ENCODE measurements around the gene PRIMA1.
A peak's percentile ranks its signal among the peaks of the same experiment; 100 is the strongest.

Gene PRIMA1

DNA sequence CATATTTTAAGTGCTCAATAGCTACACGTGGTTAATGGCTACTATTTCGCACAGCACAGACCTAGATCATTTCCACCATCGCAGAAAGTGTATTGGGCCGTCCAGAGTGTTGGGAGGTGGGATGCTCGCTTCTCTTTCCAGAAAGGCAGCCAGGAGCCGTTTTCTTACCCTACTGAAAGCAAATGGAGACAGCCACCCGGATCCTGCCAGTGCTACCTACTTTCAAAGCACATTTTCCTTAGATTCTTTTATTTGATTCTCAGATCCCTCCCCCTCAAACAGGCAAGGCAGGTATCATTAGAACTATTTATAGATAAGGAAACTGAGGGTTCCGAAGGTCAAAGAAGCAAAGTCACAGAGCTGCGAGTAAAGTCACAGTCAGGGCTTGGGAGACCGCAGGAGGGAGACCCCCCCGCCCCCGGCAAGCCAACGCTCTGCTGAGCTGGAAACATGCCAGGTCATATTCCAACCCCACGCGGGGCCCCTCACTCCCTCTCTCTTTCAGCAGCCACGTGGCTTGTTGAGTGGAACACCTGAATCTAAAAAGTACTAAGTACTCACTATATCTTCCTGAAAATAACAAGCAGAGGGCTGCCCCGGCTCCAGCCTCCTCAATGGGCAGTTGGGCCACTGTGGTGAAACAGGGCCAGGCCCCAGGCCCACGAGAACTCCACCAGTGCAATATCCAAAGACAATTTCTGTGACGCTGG lies 36.2 kb downstream of the PRIMA1 start:
- no peak for DNase-seq

DNA sequence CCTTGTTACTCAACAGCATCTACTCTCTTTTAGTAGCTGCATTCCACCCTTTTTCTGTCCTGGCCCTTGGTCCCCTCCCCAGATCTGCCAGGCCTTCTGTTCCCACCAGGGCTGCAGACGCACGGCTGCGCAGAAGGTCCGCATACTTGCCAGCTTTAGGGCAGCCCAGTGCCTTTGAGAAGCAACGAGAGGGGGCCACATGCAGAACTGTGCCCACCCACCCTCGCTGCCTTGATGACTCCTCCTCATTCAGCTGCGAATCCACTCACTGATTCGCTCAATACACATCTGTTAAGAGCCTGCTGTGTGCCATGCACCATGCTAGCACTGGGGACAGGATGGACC lies 39.2 kb downstream of the PRIMA1 start:
- DNase-seq, result no peak

DNA sequence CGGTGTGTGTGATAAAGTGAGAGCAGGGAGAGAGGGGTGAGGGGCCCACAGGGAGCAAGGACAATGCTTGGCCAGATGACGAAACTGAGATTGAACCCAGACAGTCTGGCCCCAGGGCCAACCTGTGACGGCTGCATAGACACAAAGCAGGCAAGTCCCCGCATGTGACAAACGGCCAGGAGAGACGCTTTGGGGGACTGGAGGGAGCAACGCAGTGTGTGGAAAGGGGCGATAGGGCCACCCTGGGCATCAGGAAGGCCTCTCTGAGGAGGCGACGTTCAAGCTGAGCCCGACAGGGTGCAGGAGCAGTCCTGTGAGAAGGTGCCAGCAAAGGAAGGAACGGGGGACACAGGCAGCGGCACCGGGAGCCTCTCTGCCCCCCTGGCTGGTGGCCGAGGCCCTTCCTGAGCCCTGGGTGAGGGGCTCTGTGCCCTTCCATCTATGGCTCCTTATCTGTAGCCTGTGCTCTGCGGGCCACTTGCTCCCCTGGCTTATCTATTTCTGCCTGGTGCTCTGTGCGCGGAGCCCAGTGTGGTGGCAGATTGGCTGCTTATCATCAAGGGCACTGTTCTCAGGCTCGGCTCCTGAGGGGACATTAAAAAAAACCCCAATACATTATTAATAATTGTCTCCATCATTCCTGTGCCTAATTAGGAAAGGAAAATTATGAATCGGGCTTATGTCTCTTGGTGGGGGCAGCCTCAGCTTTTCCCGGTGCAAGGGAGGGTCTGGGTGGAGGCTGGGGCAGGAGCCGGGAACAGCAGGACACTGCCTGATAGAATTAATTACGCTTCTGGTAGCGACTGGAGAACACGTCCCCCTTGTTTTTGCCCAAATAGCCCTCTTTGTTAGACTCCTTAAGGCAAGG lies 39.8 kb downstream of the PRIMA1 start:
- DNase-seq, result no peak

DNA sequence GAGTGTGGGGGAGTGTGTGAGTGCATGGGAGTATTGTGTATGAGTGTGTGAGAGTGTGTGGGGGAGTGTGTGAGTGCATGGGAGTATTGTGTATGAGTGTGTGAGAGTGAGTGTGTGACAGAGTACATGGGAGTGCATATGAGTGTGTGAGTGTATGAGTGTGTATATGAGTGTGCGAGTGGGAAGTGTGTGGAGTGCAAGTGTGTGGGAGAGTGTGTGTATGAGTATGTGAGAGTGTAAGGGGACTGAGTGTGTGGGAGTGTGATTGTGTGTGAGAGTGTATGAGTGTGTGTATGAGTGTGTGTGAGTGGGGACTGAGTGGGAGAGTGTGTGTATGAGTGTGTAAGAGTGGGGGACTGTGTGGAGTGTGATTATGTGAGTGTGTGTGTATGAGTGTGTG lies 40.7 kb downstream of the PRIMA1 start:
- DNase-seq, result no peak

DNA sequence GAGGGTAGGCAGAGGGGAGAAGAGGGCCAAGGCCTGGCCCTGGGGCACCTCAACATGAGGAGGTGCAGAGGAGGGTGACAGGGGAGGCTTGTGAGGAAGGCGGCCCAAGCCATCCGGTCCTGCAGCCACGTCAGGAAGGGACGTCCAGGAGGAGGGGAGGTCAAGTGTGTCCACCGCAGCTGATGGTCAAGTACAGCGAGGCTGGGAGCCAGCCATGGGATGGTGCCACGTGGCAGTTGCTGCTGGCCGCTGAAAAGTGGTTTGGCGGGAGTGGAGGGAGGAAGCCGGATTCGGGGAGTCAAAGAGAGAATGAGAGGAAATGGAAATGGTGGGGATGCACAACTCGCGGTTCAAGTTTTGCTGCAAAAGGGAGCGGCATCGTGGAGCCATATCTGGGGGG lies 41.2 kb downstream of the PRIMA1 start:
- no peak for DNase-seq

DNA sequence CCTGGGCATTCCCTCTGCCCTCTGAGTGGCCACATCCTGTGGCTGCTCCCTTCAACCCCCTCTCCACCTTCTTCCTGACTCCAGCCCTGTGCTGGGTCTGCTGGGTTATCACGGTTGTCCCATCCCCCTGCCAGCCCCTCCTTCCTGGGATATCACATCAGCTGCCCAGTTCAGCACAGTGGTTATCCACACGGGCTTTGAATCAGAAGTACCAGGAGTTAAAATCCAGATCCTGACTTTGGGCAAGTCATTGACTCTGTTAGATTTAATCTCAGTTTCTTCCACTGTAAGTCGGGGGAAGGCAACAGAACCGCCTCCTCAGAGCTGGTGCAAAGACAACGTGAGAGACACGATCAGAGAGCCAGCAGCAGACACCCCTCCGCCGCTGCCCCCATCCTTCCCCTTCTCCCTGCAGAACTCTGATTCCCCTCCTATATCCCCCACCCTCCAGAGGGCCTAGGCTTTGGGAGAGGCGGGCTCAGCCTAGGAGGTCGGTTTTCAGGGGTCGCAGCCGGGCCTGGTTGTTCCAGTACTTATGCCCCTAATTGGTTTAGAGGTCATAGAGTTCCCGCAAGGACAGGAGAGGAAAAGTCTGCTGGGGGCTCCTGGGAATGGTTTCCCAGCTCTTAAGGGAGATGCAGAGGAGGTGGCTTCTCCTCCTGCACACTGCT lies 42.5 kb downstream of the PRIMA1 start:
- DNase-seq, result no peak

DNA sequence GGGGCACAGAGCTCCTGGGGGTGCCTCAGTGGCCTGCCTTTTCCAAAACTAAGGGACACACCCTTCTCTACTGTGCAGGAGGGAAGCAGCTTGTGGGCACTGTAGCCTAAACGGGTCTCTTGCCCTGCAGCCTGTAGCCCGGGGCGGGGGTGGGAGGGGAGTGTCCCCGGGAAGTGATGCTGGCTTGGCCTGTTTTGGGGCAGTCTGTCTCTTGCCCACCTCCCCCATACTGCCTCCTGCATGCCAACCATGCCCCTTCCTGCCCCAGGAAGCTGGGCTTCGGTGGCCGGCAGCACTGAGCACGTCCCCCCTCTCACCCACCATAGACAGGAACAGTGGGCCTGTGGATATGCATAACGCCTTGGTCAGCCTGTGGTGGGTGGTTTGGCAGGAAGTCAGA lies 43.4 kb downstream of the PRIMA1 start:
- DNase-seq, result no peak

DNA sequence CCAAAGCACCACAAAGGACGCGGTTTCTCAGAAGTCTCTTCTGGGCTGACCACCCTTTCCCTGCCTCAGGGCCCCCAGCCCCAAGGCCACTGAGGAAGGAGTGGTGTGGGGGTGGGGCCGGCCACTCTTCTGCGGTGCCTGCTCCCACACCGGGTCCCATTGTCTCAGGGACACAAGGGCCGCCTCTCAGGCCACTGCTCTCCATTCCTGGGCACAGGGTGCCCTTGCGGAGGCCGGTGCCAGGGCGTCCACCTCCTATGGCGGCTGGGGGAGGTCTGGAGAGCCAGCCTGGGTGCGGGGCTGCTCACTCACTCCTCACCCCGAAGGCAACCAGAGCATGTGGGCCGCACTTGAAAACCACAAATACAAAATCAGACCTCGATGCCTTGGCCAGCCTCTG lies 44.1 kb downstream of the PRIMA1 start:
- no peak for DNase-seq

DNA sequence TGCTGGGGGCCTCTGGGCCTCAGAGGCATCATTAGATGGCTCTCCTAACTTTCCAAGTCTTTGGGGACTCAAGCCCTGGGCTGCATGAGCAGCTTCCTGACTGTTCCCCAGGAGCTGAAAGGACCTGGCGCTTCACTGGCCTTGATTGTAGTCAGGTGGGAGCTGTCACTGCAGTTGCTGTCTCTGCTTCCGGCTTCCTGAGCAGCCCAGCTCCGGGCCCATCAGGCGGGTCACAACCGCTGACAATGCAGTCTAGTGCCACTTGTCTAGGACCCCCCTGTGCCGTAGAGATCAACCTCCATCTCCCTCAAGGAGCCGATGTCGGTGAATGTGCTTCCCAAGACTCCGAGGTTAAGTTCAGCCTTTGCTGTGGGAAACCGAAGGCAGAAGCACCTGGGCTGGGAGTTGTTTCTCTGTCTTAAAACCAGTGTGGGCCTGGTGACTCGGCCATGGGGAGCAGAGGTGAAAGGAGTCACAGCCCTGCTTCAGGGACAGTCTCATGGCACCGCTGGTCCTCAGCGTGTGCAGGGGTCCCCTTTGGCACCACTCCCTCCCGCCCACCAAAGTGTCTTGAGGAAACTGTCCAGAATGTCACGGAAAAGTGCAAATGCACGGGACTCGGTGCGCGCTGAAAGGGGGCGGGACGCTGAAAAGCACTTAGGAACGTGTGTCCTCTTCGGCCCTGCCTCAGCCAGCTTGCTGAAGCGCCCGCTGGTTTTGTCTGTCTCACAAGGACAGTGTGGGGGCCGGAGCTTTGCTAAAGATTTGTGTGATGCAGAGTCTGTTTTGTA lies 44.8 kb downstream of the PRIMA1 start:
- DNase-seq, result no peak

DNA sequence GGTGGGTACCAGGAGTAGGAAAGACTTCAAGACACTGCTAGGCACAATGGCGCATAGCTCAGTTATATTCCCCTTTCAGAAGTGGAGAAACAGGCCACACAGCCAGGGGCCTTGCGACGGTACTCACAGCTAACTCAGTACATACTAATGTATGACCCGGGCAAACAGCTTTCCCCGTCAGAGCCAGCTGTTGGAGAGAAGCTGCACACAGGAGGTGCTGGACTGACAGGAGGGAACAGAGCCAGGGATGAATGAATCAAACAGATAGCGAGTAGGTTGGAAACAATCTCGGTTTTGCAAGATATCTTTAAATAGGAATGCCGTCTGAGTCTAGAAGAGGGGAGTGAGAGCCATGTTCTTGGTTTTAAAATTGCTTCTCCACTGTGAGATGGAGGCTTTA lies 45.5 kb downstream of the PRIMA1 start:
- DNase-seq, result no peak

DNA sequence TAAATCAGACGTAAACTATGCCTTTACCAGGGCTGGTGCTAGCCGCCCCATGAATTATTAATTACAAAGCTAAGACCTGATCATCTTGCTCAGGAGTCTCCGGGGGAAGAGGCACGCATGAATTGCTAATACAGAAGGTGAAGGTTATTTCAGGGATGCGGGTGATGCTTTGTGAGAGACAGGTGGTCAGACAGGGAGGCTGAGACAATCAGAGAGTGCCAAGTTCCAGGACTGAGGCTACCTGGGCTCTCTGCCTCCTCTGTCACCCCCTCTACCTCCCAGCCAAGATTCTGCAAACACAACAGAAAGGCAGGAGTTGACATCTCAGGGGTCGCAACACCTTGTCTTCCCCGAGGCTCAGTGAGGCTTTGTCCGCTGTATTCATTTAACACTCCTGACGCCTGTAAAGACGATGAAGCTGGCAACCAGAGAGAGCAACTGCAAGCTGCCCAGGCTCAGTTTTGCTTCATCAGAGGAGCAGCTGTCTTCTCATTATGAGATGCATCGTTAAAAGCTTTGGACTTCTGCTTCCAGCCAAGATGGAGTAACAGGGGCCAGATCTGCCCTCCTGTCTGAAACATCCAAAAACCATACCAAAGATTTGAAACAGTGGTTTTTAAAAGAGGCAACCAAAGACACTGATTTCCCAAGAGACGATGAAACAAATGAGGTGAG lies 46.6 kb downstream of the PRIMA1 start:
- DNase-seq, result no peak

DNA sequence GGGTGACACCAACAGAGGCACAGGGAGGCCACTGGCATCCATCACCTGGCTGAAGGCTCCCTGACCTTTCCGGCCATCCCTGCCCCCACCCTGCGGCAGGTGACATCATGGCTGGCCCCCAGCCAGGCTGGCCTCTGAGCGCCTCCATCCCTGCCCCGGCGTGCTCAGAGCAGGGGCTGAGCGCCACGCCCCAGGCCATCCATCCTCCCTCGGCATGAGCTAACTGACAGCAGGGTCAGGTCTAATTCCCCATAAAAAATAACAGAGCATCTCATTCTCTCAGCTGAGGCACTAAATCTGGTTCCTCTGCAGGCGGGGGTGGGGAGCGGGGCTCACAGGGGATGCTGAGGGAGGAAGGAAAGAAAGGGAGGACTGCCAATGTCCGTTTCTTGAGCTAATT lies 50.7 kb downstream of the PRIMA1 start:
- no peak for DNase-seq

DNA sequence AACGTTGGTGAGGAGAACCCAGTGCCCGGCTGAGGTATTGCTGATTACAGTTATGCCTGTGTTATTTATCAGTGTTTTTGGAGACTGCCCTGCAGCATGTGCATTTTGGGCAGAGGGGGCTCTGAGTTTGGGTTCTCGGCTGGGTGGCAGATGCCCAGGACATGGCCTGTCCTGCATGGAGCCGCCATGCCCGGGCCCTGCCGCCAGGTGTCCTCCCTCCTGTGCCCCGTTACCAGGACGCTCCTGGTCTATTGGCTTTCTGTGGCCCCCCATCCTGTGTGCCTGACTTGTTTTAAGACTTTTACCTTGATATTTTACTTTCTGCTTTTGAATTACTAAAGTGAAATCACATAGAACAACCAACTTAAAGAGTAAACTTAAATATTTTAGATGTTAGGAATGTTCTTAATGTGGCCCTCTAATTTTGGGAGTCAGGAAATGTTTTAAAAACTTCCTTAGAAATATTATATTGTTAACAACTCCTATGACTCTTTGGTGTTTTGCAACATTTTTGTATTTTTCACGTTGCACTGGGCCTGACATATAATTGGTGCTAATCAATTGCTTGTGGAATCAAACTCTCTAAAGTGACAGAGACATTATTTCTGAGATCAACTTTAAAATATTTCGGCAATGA lies 51.8 kb downstream of the PRIMA1 start:
- DNase-seq, result no peak

DNA sequence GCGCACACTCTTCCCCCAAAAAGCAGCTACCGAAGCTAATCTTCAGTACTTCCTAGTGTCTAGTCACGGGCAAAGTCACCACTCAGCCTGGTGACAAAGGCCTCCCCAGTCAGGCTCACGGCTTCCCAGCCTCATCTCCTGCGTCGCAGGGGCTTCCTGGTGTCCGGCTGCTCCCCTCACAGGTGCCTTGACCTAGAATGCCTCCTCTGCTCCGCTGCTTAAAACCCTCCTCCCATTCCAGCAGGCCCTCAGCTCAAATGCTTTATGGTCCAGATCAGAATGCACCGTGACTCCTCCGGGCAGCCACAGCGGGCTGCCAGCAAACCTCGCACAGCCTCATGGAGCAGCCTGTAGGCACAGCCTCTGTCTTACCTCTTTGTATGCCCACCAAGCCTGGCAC lies 53.1 kb downstream of the PRIMA1 start:
- DNase-seq, result no peak

DNA sequence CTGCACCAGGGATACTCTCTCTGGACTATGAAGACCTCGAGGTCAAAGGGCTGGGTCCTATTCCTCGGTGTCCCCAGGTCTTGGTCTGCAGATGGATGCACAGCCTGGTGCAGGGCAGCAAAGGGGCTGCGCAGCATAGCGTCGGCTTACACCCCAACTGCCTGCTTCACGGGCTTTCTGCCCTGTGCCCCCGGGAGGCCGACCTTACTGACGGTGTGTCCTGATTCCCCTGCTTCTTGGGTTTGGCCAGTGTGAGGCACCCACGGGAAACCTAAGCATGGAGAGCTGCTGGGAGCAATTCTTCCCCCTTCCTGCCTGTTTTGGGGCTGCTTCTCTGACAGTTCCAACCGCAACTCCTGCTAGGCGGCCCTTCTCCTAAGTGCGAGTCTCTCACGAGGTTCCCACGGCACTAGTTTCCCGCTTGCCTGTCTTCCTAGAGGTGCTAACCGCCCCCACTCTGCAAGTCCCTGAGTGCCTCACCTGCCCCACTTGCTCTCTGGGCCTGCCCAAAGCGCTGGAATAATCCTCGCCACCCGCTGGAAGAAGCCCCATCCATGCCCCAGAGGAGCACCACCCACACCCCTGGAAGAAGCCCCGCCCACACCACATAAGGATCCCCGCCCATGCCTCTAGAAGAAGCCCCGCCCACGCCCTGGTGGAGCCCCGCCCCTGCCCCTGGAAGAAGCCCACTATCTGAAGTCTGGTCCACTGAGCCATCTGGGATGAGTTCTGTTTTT lies 54.0 kb downstream of the PRIMA1 start:
- DNase-seq, result no peak

DNA sequence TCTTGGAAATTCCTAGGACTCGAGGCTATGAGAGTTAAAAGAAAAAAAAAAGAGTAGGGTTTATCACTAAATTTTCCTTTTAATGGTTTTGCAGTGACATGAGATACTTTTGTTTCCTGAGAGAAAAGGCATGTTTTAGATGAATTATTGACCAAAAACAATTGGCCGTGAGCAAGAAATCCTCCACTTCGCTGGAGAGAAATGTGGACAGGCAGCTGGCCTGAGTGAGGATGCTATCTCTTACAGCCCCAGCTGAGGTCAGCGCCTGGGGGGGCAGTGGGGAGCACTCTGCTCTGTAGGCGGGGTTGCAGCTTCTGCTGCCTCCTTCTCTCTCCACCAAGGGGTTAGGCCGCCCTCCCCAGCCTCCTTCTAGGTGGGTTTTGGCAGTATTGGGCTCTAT lies 54.7 kb downstream of the PRIMA1 start:
- DNase-seq, result no peak

DNA sequence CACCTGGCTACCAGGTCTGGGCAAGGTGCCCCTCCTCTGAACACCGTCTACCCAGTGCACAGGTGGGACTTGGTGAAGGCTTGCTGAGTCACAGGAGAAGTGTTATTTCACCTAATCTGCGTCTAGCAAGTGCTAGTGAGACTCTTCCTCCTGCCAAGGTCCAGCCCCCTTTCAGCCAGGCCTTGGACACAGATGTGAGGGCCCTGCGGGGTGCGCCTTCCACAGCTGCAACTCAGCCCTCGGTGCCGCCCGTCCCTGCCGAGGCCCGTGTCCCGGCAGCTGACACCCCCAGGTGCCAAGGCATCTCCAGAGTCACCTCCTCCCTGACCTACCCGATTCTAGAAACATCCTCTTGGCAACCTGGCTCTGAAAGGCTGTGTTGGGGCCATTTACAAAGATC lies 55.1 kb downstream of the PRIMA1 start:
- no peak for DNase-seq

DNA sequence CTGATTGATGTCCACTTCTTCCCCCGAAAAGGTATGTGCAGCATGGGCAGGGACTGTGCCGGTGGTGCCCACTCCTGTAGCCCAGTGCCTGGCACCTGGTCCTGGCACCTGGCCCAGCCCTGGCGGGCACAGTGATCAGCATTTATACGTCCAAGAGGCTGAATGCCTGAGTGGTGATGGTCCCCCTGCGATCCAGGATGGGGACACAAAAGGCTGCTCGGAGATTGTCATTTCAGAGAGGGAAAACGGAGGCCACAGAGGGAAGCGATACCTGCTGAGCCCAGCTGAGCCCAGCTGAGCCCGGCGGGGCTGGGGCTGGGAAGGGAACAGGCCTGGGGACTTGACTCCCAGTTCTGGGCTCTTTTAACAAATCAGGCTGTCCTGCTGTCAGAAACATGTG lies 55.8 kb downstream of the PRIMA1 start:
- no peak for DNase-seq

DNA sequence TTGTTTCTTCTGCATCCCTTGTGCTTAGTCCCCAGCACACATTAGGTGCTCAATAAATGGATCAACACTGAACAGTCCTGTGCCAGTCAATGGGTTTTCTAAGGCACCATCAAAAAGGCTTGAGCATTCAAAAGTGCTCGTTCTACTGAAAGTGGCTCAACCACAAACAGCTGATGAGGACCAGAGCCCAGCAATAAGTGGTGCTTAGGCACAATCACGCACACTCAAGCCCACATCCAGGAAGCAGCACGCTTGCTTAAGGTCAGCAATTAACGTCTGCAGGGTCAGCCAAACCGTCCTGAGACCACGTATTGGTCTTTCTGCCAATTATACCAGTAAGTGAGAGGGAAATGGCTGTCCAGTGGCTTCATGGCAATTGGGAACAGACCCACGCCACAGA lies 56.5 kb downstream of the PRIMA1 start:
- DNase-seq, result peak; percentile 13

DNA sequence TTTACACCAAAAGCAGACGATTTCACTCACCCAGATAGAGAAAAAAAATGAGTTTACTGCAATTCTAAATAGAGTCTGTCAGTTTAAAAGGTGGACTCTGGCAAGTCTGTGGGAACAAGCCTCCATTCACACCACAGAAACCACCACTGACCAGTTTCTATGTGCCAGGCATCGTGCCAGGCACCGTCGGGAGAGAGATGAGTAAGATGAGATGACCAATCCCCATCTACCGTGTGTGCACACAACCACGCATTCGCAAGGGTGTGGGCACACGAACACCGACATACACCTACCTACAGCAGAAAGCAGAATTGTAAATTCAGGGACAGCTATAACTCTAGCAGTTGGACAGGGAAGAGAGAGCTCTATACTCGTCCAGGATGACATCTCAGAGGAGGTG lies 58.3 kb downstream of the PRIMA1 start:
- DNase-seq, result no peak

DNA sequence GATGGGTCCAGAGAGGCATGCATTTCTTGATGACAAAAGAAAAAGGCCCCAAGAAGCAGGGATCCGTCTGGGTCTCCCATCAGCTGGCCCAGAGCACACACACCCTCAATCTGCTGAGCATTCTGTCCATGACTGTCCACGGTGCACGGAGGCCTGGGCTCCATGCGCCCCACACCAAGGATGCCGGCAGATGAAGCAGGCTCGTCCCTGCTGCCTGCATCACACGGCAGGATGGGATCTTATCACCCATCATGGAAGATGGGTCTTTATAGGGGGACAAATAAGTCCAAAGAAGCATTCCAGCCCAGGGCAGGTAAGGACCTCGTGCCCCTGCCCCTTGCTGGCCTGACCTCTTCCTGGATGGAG lies 59.7 kb downstream of the PRIMA1 start:
- DNase-seq, result no peak
